HG02981 (cell line): ENCODE measurements around the gene OLFML1.

Experiments
- ATAC-seq: cut with Tn5 transposase; IDR thresholded peaks from one replicate; pipeline ENCODE4 v1.9.1; 2021; ENCODE audit warnings: mild to moderate bottlenecking, moderate library complexity; ENCODE audit not compliant: unreplicated experiment

Gene OLFML1

DNA sequence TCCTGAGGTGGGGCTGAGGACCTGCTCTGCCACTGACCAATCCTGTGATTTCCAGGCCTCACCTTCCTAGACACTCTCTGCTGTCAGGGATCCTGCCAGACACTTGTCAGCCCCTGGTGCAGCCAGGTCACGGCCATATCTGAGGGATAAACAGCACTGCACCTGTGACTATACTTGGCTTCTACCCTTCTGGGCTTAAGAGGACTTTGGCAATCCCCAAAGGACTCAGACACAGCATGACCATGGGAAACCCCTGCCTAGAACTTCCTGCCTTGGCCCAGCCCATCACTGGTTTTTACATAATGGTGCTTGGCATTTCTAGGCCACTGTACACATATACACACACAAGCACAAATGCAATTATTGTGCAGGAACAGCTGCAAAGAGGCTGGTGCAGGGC, 11.6 kb upstream of the OLFML1 start:
- peak; percentile 86 for ATAC-seq

DNA sequence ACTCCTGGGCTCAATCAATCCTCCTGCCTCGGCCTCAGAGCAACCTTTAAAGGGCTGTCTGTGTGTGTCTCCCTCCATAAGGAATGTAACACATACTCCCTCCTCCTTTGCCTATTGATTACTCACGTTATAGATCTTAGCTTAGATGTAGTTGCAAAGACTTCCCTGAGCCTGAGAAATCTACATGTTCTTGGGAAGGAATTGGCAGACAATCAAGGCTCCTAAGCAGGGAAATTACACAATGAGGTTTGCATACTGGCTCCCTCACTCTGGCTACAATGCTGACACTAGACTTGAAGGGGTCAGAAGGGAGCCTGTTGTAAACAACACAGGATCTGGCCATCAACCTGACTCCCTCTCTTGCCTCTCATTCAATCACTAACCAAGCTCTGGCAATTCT, 5.2 kb upstream of the OLFML1 start:
- ATAC-seq = no peak

DNA sequence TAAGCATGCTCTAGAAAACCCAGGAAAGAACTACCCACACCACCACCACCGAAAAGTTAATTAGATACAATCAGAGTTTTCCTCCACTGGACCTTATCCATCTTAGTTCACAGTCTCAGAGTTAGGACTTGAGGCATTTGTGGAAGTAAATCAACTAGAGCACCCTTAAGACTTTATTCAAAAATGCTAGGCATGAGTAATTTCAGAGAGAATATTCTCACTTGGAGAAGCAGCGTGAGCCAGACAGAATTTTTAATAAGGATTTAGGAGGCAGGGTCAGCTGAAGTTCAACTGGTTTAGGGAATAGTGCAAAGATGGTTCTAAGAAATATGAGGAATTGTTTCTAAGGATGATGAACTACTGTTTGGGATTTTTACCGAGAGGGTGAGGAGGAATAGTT, 1.2 kb upstream of the OLFML1 start:
- ATAC-seq = no peak

DNA sequence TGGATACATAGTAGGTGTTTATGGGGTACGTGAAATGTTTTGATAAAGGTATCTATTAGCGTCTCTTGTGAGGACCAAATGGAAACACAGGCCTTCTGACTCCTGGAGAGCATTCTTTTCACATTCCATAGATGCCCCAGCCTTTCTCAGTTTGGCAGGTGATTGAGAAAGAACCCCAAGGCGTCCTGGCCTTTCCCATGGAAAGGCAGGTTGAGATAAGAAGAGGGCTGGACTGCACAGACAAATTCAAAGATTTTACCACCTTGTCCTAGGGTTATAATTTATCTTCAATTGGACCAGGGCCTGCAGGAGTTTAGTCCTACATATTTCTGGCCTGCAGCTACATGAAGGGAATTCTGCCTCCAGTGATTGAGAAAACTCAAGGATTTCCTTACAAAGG, 661 bp upstream of the OLFML1 start:
- no peak for ATAC-seq

DNA sequence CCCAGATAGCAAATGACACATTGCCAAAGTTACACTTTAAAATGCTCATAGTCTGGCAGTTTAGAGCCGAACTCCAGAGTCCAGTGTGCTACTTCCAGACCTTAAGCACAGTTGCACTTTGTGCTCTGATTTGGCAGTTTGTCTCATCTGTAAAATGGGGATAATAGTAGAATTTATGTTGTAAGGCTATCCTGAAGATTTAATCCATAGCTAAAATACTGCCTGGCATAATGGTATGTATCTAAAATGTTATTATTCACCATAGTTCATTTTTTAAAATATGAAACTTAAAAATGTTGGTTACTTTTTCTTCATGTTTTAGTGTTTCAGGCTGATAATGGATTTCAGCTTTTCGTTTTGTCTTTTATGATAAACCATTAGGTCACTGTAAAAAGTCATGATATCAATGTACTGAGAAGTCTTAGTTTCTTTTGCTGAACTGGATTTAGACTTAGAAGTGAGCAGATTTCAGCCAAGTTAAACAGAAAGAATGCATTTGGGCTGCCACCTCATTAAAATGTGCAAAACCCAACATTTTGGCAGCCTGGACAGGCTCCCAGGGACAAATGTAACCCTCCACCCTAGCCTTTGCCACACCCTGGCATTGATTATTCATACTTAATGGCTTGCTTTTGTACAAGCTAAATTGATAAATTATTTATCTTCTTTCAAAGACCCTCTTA, 933 bp downstream of the OLFML1 start:
- ATAC-seq = no peak

DNA sequence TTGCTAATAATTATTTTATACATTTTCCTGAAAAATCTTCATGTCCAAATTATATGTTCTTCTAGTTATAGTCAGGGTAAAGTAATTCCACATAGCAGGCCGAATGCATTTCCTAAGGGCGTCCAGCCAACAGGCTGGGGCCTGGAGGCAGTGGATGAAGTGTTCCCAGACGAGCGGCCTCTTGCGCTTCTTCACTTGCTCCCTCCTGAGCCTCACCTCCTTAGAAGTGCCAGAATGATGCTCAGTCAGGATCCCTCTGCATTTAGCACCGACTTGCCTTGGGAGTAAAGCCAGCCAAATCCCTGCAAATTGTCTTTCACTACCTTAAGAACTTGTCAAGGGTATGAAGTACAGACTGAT, 1.5 kb downstream of the OLFML1 start:
- ATAC-seq = no peak

DNA sequence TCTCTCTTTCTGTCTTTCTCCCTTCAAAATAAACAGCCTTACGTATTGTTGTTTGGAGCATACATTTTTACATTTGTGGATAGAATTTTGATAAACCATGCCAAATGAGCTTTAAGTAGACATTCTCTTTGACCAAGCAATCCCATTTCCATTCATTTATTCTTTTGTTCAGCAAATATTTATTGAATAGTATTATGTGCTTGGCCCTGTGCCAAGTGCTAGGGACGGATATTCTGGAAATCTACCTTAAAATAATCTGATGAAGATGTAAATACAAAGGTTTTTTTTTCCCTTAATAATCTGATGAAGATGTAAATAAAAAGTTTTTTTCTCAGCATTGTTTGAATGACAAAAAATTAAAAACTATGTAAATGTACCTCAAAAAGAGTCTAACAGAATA, 2.1 kb downstream of the OLFML1 start:
- no peak for ATAC-seq

DNA sequence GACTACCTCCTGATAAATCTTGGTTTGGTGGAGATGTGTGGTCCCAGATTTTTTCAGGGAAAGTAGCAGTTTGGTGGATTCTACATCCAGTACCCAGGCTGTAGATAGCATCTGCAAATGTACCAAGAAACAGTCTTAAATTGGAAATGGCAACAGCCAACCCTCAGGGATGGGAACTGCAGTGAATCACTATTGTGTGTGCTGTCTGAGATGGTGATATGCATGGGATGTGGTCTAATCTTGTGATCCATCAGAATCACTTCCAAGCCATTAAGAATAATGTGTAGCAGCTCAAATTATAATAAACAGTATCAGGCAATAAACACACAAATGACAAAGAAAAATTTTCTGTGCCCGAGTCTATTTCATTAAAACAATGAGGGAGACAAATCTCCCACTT, 3.4 kb downstream of the OLFML1 start:
- ATAC-seq = no peak

DNA sequence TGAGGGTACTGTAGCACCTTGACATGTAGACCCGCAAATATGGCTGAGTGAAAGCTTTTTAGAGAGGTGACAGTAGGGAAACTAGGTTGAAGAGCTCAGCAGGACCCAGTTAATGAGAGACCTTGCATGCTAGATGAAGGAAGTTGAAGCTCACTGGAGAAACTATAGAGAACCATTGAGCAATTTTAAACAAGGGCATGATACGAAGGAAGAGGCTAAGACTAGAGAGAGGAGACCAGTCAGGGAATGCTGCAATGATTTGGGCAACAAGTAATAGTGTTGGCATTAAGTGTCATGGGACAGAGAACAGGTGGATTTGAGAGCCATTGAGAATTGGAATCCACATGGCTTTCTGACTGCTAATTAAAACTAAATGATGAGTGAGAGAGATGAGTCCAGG, 4.1 kb downstream of the OLFML1 start:
- no peak for ATAC-seq

DNA sequence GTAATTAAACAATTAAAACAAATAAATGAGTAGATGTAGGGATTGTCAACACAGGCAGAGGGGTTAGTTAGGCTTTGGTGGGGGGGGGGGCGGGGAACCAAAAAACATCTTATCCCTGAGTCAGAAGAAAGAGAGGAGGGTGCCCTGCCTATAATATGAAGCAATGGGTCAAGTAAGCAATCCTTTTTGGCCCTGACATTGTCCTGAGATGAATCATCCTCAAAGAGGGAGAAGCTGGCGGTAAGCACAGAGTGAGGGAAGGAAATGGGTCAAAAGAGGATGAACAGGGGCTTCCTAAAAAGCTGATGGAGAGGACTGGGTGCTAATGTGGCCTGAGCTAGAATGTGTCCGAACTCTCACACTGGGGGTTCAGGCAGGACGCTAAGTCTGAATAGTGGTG, 4.7 kb downstream of the OLFML1 start:
- ATAC-seq = no peak

DNA sequence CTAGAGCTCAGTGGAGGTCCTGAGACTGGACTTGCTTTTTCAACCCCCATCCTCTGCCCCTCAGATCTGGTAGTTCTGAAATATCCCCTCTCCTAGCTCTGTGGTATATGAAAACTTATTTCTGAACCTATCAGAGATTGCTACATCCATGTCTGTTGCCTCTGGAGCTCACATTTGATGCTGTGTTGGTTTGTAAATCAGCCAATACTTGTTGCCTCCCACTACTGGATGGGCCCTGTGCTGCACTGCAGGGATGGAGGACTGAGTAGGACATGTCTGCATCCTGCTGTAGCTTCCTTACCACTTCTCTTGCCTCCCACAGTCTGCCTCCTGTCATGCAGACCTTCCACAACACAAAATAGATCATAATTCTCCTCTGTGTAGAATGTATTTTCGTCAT, 5.2 kb downstream of the OLFML1 start:
- ATAC-seq = no peak

DNA sequence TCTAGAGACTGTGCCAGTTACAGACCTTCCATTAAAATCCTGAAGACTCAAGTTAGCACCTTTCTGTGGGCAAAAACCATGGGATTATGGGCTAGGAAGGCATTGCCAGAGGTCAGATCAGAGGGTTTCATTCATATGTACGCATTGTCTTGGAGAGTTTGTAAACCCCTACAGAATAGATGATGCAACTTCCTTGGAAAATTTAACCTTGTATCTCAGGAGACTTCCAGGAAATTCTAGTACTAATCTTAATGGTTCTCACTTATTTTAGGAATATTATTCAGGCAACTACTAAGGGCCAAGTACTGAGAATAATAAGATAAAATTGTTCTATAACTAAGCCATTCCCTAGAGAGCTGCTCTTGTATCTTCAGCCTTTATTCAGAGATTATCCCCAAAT, 6.9 kb downstream of the OLFML1 start:
- no peak for ATAC-seq

DNA sequence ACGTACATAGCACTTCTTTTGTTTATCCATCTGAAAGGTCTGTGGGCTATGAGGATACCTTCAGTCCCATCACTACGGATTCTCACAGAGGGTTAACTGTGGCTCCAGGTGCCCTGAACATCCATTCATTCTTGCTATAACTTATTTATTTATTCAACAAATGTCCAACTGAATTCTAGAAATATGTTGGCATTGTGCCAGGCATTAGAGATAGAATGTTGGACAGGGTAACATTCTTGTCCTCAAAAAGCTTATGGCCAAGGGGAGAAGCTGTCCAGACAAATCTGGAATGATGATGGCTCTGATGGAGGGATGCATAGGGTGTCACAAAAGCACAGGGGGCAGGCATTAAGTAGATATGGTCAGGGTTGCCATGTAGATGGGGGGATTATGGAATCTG, 8.4 kb downstream of the OLFML1 start:
- no peak for ATAC-seq

DNA sequence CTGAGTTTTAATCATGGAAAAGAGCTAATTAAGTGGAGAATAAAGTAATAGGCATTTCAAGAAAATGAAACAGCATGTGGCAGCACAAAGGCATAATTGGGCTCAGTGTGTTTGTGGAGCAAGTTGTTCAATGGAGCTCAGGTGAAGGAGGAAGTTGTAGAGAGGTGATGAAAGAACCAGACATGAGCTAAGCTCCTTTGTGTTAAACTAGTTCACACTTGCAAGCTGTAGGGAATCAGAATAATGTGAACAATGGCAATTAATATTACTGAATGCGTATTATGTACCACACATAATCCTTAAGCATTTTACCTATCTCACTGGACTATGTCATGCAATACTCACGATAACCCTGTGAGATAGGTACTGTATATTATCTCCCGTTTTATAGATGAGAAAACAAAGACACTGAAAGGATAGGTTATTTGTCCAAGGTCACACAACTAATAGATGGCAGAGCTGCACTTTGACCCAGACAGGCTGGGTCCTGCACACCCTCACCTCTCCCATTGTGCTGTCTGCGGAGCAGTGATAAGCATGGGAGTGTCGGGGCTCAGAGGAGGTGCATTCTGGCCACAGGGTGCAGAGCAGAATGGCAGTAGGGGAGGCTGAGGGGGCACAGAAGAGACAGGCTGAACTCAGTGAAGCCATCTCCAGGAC, 8.9 kb downstream of the OLFML1 start:
- ATAC-seq = no peak

DNA sequence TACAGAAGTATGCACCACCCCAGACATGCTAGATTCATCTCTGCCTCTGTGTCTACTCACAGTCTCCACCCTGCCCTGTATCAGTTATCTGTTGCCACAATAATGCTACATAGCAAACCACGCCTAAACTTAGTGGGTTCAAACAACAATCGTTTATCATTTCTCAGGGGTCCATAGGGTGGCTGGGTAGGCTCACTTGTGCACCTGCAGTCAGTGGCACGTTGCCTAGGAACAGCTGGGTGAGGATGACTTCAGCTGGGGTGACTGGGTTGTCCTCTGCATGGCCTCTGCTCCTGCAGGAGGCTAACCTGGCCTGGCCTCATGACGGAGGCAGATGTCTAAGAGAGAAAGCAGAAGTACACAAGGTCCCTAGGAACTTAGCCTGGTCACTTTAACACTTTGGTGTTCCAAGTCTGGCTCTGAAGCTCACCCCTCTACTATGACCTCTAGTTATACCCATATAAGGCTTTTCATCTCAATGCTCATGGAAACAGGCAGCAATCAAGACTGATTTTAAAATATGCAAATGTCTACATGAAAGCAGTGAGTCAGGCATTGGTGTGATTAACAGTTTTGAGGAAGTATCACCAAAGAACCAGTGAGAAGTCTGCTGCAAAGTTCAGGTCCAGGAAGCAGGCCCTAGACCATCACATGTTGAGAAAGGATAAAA, 10.7 kb downstream of the OLFML1 start:
- ATAC-seq = peak; percentile 92

DNA sequence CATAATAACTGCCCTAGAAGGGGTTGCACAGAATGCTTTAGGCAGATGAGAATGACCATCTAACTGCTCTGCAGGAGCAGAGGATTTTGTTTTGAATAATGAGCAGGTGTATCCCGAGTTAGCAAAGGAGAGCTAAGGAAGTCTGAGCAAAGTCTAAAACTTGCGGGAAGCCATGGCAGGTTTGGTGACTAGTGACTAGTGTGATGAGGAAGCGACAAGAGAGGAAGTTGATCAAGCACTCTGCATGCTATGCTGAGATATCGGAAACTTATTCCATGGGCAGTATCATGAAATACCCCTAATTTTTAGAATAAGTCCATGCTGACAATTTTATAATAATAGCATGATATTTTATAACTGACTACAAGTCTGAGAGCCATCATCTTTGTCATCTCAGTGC, 12.9 kb downstream of the OLFML1 start:
- ATAC-seq = no peak

DNA sequence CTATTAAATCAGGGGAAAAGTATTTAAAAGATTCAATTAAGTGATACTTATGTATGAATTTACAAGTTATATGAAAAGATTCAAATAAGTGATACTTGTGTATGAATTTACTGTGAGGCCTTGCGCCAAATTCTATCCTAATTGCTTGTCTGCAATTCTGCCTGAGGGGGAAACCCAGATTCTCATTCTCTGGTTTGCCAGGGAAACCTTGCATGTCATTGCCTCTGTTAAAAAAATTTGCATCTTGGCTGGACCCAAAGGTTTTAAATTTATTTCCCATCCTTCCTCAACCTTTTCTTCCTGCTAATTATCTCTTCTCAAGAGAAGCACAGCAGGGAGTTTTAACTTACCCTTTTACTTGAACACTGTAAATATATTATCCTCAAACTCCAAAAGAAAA, 13.8 kb downstream of the OLFML1 start:
- ATAC-seq = no peak

DNA sequence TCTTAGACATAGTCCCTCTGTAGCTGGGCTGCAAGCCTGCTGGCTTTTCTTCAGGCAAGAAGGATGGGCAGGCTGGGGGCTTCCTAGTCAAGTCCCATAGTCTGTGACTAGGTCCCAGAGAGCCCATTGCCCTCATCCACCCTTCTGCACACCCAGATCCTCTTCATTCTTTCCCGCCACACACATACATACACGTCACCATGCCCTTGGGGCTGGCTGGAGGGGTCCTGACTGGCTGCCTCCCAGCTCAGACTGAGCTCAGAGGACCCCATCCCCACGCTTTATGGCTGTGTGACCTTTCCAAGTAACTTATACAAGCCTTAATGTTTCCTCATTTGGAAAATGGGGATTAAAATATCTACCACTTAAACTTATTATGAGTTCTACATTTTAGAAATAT, 14.9 kb downstream of the OLFML1 start:
- ATAC-seq = no peak

DNA sequence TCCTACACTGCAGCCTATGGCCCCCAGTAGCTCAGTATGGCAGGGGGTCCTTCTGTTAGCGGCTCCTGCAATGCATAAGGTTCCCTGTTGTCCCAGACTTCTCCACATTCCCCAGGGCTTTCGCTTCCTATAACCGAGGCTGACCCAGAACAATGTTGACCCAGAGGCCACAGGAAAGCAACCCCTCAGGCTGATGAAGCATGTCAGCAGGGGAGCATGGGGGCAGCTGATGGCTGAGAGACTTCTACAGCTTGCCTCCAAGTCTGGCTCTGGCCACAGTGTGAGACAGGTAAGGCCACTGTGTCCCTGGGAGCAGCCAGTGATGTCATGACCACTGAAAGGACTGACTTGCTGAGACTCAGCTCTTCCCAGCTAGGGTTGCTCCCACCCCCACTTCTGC, 15.9 kb downstream of the OLFML1 start:
- no peak for ATAC-seq

DNA sequence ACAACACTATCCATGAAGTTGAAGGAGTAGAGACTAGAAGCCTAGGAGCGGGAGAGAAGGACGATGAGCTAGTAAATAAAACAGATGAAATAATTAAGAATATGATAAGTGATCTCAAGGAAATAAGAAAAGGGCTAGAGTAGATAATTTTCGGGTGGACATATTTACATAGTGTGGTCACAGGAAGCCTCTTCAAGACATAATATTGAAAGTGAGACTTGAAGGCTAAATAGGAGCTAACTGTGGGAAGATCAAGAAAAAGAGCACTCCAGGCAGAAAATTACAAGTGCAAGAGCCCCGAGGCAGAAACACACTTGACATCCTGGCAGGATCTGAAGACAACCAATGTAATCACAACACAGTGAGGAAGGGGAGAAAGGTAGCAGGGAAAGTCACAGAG, 16.6 kb downstream of the OLFML1 start:
- no peak for ATAC-seq

DNA sequence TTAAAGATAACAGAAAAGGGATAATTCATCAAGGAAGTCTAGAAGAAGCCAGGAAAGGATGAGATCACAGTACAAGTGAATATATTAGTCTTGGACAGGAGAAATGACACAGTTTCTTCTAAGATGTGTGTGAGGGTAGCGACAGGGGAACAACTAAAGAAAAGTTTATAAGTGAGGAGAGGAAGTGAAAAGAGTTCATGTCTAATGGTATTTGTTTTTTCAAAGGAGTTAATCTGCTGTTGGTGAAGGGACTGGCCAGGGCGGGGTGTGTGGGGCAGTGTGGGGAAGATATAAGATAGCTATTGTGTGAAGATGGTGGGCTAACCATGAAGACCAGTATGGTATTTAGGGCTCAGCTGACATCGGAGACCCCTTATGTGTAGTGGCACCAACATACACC, 20.9 kb downstream of the OLFML1 start:
- ATAC-seq = no peak

DNA sequence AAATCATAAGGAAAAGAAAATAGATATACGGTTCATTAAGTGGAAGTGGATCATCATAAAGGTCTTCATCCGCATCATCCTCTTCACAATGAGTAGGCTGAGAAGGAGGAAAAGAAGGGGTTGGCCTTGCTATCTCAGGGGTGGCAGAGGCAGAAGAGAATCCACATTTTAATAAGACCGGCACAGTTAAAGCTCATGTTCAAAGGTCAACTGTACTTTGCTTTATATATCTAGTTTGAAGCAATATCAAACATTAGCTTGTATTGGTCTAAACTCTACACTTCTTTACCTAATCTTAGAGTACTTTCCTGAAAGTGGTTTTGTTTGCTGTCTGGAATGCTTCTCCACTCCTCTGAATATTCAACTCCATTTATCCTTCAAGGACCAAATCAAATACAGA, 22.8 kb downstream of the OLFML1 start:
- no peak for ATAC-seq

DNA sequence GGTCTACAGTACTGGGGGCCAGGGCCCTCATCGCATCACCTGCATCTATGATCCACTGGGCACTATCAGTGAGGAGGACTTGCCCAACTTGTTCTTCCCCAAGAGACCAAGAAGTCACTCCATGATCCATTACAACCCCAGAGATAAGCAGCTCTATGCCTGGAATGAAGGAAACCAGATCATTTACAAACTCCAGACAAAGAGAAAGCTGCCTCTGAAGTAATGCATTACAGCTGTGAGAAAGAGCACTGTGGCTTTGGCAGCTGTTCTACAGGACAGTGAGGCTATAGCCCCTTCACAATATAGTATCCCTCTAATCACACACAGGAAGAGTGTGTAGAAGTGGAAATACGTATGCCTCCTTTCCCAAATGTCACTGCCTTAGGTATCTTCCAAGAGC, 24.7 kb downstream of the OLFML1 start:
- no peak for ATAC-seq
